T-helper 2 cell treated with Interferon-gamma antibody and Interleukin-4, amounts not matched to agents 5 μg/mL and 100 μg/mL, for 36 hours (primary cell): Measurements from ENCODE around the gene OPRL1.

ENCODE experiments used
- DNase-seq: peaks from one replicate; pipeline ENCODE4 v3.0.0; 2021; ENCODE audit warnings: low spot score
- H3K27ac Mint-ChIP-seq: one replicate; pipeline ENCODE4 v1.8.0; 2021; ENCODE audit warnings: mild to moderate bottlenecking, mixed read lengths
- H3K27me3 Mint-ChIP-seq: one replicate; pipeline ENCODE4 v1.8.0; 2021; ENCODE audit warnings: low read depth, mixed read lengths
- H3K36me3 Mint-ChIP-seq: one replicate; pipeline ENCODE4 v1.8.0; 2021; ENCODE audit warnings: low read depth, mixed read lengths
- H3K4me1 Mint-ChIP-seq: one replicate; pipeline ENCODE4 v1.8.0; 2021; ENCODE audit warnings: low read depth, mixed read lengths
- H3K4me3 Mint-ChIP-seq: one replicate; pipeline ENCODE4 v1.8.0; 2022; ENCODE audit warnings: mild to moderate bottlenecking, moderate library complexity, mixed read lengths
- H3K9me3 Mint-ChIP-seq: one replicate; pipeline ENCODE4 v1.8.0; 2021; ENCODE audit warnings: mixed read lengths

The OPRL1 gene

DNA sequence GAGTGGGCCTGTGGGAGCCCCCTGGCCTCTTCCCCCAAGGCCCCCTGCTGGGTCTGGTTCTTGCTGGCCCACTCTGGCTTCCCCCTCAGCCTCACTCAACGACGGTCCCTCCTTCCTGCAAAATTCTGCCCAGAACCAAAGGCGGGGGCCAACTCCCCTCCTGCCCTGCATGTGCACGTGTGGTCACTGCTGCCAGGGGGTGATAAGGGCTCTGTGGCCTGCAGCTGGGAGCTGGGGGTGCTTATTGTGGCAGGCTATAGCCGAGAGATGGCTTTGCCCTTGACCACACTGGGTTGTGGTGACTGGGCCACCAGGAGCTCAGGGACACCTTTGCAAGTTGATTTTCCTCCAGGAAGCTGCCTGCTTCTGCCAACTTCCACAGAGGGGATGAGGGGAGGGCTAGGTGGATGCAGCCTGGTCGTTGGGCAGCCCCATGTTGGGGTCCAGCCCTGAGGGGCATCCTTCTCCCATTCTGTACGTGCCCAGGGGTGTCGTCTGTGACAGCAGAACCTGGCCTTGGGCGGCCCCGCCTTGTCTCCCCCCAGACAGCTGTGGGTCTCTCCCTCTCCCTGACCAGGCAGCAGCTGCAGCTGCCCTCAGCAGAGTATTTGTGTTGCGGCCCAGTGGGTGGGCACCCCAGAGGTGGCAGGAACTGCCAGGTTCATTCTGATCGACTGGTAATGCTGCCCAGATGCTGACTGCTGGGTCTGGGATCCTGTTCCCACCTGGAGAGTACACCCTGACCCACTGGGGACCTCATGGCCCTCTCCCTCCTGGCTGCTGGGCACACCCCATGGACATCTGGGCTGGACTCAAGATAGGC is 11.3 kb upstream of the OPRL1 start:
- H3K27me3 Mint-ChIP-seq, result no peaks in the 10 kb centered on the region
- no peaks in the 10 kb centered on the region for H3K9me3 Mint-ChIP-seq
- peak overlapping the region; percentile 55 for H3K27ac Mint-ChIP-seq
- H3K36me3 Mint-ChIP-seq, result peaks cover 22% of the 10 kb centered on the region
- no peak for DNase-seq
- peaks cover 42% of the 10 kb centered on the region for H3K4me1 Mint-ChIP-seq
- peak overlapping the region; percentile 34 for H3K4me3 Mint-ChIP-seq

DNA sequence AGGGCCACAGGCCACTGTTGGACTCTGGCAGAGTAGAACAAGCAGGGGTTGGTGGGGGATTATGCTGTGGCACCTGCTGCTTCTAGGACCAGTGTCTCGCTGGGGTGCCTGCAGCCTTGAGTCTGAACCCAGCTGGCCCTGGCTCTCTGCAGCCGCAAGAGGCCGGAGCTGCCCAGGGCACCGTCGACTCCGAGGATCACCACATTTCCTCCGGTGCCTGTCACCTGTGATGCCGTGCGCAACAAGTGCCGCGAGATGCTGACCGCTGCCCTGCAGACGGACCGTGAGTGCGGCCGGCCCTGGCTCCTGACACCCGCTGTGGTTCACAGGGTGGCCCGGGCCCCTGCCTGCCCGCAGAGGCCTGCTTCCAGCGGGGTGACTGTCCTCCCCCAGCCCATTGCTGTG is 10.7 kb upstream of the OPRL1 start:
- Mint-ChIP-seq H3K9me3 (no peaks in the 10 kb centered on the region), H3K4me1 (peaks cover 39% of the 10 kb centered on the region), H3K4me3 (no peak overlapping the region), H3K27me3 (no peaks in the 10 kb centered on the region), H3K36me3 (peaks cover 24% of the 10 kb centered on the region), H3K27ac (no peak overlapping the region)
- DNase-seq, result no peak

DNA sequence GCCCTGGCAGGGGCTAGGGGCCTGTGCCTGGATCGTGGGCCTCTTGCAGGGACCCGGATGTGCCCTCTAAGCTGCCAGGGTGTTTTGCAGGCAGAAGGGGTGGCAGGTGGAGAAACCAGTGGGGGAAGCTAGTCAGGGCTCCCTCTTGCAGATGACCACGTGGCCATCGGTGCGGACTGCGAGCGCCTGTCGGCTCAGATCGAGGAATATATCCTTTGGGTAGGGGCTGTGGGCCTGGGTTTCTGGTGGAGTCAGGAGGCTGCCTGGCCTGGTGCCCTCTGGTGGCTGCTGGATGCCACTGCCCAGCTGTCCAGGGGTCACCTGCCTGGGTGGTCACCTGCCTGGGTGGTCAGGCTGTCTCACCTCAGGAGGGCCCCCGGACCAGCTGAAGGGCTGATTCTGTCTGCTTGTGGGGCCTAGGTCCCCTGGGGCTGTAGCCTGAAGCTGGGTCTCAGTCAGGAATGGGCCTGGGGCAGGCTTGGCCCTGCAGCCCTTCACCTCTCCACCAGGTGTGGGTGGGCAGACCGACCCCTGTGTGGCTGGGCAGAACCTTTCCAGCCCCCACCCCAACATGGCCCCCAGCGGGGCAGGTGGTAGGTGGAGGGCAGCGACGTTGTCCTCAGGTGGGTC is 10.2 kb upstream of the OPRL1 start:
- no peak for DNase-seq
- Mint-ChIP-seq H3K9me3 (no peaks in the 10 kb centered on the region), H3K36me3 (peaks cover 26% of the 10 kb centered on the region), H3K4me3 (no peak overlapping the region), H3K27ac (peak overlapping the region; percentile 10), H3K4me1 (peaks cover 34% of the 10 kb centered on the region), H3K27me3 (no peaks in the 10 kb centered on the region)

DNA sequence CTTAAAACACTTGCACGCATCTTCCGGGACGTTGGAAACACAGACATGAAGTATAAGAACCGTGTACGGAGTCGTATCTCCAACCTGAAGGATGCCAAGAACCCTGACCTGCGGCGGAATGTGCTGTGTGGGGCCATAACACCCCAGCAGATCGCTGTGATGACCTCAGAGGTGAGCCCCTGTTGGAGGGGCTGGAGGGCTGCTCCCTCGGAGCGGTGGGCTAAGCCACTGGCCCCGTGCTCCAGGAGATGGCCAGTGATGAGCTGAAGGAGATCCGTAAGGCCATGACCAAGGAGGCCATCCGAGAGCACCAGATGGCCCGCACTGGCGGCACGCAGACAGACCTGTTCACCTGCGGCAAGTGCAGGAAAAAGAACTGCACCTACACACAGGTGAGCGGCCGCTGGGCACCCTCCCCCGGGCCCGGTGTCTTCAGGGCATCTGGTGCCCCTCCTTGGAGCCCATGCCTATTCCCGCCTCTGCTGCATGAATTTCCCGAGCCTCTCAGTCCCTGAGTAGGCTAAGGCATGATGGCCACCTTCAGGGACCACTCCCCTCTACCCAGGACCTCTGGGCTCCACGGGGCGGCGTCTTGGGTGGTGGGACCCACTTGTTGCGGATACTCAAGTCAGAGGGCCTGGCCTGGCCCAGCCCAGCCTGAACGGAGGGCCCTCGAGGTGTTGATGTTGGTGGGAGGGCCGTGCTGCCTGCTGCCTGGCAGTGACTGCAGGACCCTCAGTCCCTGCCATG is 9.5 kb upstream of the OPRL1 start:
- H3K27me3 Mint-ChIP-seq, result no peaks in the 10 kb centered on the region
- H3K27ac Mint-ChIP-seq, result no peak overlapping the region
- H3K4me1 Mint-ChIP-seq, result peaks cover 30% of the 10 kb centered on the region
- H3K4me3 Mint-ChIP-seq, result no peak overlapping the region
- DNase-seq, result no peak
- H3K9me3 Mint-ChIP-seq, result no peaks in the 10 kb centered on the region
- H3K36me3 Mint-ChIP-seq, result peaks cover 30% of the 10 kb centered on the region

DNA sequence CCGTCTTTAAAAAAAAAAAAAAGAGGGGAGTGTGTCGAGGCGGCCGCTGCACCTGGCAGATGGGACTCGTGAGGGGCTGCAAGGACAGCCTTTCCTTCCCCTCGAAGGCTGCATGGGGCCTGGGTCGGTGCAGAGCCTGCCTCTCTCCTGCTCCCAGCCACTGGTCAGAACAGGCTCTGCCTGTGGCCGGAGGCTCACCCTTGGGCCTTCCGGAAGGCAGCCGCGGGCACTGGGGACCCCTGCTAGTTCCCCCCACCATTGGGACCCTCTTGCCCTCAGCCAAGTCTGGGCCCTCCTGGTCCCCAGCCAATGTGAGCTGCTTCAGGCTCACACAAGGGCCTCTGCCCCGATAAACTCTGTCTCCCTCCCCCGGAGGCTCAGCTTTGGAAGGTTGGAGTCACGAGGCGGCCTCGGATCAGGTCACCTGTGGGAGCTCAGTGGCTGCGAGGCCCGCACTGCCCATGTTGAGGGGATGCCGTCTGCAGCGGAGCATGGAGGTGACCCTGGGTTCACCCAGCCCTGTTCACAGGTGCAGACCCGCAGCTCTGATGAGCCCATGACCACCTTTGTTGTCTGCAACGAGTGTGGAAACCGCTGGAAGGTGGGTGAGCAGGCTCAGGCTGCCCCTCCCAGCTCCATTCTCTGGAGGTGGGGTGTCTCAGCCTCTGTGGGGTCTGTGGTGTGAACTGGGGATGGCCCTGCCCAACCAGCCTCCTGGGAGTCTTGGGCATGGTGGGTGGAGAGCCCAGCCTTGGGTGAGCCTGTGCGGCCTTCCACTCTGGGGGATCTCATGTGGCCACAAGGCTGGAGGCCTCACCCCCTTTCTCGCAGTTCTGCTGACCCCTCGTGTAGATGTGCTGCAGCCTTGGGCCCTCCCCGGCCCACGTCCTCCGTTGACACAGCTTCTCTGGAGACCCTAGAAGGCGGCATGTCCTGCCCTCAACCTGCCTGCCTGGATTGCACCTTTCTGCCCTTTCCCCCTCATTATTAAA is 8.2 kb upstream of the OPRL1 start:
- DNase-seq, result no peak
- peaks cover 22% of the 10 kb centered on the region for H3K4me1 Mint-ChIP-seq
- peak overlapping the region; percentile 16 for H3K27ac Mint-ChIP-seq
- no peaks in the 10 kb centered on the region for H3K9me3 Mint-ChIP-seq
- no peaks in the 10 kb centered on the region for H3K27me3 Mint-ChIP-seq
- no peak overlapping the region for H3K4me3 Mint-ChIP-seq
- peaks cover 34% of the 10 kb centered on the region for H3K36me3 Mint-ChIP-seq

DNA sequence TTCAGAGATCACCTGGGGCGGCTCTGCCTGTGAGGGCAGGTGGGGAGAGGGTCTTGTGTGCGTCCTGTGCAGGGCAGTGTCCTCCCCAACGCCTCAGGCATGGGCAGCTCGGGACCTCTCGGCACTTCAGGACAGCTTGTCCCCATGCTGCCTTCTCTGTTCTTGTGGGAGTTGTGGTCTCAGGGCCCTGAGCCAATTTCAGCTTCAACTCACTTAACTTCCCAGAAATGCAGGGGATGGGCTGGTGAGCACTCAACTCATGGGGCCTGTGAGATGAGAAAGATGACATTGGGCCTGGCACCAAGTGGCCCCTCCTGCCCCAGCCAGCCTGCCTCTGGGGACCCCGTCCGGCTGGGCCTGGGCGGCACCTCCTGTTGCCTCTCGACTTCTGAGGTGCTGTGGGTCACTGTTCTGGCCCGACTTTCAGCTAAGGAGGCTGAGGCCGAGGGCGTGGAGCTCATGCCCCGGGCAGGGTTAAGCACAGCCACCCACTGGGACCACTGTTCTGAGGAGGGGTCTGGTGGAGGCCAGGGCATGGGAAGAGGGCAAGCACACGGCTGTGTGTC is 7.3 kb upstream of the OPRL1 start:
- no peak for DNase-seq
- Mint-ChIP-seq H3K27me3 (no peaks in the 10 kb centered on the region), H3K36me3 (peaks cover 34% of the 10 kb centered on the region), H3K4me3 (no peak overlapping the region), H3K27ac (no peak overlapping the region), H3K4me1 (peaks cover 12% of the 10 kb centered on the region), H3K9me3 (no peaks in the 10 kb centered on the region)

DNA sequence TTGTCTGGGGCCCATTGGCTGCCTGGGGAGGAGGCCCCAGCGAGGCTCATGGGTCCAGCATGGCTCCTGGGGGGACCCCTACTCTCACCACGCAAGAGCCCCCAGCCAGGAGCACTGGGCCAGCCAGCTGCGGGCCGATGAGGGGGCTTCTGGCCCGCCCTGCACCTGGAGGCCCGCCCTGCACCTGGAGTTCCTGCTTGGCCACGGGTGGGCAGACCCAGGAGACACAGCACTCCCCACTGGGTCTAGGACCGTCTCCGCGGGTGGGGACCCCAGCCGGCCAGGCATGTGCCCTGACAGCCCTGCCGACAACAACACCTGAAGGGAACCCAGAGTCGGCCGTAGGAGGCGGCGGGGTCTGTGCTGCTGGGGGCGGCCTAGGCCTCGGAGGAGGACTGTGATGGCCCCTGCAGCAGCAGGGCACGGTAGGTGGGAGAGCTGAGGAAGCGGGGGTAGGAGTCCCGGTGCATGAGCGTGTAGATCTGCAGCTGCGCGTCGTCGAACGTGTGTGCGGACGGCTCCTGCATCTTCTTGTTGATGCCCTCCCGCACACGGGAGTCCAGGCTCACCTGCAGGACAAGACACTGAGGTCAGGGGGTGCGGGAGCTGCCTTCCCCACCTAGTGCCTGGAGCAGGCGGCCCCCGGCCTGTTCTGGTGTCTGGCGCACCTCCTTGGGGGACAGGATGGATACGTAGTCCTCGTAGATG is 6.3 kb upstream of the OPRL1 start:
- peaks cover 35% of the 10 kb centered on the region for H3K36me3 Mint-ChIP-seq
- H3K27ac Mint-ChIP-seq, result no peak overlapping the region
- H3K4me3 Mint-ChIP-seq, result no peak overlapping the region
- H3K27me3 Mint-ChIP-seq, result no peaks in the 10 kb centered on the region
- no peak for DNase-seq
- H3K9me3 Mint-ChIP-seq, result no peaks in the 10 kb centered on the region
- peaks cover 10% of the 10 kb centered on the region for H3K4me1 Mint-ChIP-seq

DNA sequence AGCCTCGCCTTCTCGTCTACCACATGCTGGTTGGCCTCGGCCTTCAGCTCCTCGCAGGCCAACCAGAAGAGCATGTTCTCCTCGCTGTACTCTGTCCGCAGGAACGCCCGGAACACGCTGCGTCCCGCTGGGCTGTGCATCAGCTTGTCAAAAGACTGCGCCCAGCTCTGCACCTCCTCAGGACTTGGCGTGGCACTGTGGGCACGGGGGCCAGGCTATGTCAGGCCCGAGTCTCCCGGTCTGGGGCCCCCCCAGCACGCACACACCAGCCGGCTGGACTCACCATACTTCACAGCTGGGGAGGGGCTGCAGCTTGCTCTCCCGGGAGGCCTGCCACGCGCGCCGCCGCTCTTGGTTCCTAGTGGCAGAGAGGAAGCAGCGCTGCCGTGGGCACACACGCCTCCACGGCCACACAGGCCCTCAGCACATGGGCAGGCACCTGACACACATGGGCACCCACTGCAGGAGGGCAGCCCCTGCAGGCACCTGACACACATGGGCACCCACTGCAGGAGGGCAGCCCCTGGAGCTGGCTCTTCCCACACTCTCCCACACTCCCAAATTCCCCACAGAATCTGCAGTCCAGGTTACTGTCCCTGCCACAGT is 5.6 kb upstream of the OPRL1 start:
- Mint-ChIP-seq H3K9me3 (no peaks in the 10 kb centered on the region), H3K4me3 (no peak overlapping the region), H3K4me1 (peaks cover 10% of the 10 kb centered on the region), H3K27ac (no peak overlapping the region), H3K36me3 (peaks cover 39% of the 10 kb centered on the region), H3K27me3 (no peaks in the 10 kb centered on the region)
- DNase-seq, result no peak

DNA sequence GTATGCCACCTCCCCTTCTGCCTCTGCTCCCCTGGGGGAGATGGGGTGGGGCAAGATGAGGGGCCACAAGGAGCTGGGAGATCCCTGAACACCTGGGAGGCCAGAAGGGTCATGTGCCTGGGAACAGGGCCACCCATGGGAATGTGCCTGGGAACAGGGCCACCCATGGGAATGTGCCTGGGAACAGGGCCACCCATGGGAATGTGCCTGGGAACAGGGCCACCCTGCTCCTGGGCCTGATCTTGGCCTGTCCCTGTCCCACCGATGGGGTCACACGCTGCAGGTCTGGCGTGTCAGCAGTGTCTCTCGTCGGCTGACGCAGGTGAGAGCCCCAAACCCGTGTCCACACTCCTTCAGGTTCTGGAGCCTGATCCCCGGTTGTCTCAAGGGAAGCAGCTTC is 4.9 kb upstream of the OPRL1 start:
- no peak for DNase-seq
- H3K27me3 Mint-ChIP-seq, result no peaks in the 10 kb centered on the region
- no peak overlapping the region for H3K27ac Mint-ChIP-seq
- H3K9me3 Mint-ChIP-seq, result no peaks in the 10 kb centered on the region
- no peak overlapping the region for H3K4me3 Mint-ChIP-seq
- peaks cover 39% of the 10 kb centered on the region for H3K36me3 Mint-ChIP-seq
- H3K4me1 Mint-ChIP-seq, result peaks cover 10% of the 10 kb centered on the region

DNA sequence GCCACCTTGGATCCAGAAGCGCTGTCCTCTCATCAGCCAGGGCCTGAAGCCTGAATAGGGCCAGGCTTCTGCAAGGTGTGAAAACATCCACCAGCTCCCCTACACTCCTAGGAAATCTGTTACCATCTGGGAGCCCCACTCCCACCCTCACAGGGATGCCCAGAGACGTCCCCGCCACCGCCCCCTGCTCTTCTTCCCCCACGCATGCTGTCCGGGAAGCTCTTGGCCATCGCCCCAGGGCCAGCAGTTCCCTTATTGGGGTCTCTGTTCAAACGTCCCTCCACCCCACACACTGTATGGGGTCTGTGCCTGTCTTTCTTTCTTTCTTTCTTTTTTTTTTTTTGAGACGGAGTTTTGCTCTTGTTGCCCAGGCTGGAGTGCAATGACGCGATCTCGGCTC is 4.3 kb upstream of the OPRL1 start:
- no peak for DNase-seq
- H3K27ac Mint-ChIP-seq, result no peak overlapping the region
- H3K36me3 Mint-ChIP-seq, result peaks cover 39% of the 10 kb centered on the region
- H3K4me1 Mint-ChIP-seq, result peaks cover 16% of the 10 kb centered on the region
- H3K9me3 Mint-ChIP-seq, result no peaks in the 10 kb centered on the region
- H3K4me3 Mint-ChIP-seq, result no peak overlapping the region
- no peaks in the 10 kb centered on the region for H3K27me3 Mint-ChIP-seq

DNA sequence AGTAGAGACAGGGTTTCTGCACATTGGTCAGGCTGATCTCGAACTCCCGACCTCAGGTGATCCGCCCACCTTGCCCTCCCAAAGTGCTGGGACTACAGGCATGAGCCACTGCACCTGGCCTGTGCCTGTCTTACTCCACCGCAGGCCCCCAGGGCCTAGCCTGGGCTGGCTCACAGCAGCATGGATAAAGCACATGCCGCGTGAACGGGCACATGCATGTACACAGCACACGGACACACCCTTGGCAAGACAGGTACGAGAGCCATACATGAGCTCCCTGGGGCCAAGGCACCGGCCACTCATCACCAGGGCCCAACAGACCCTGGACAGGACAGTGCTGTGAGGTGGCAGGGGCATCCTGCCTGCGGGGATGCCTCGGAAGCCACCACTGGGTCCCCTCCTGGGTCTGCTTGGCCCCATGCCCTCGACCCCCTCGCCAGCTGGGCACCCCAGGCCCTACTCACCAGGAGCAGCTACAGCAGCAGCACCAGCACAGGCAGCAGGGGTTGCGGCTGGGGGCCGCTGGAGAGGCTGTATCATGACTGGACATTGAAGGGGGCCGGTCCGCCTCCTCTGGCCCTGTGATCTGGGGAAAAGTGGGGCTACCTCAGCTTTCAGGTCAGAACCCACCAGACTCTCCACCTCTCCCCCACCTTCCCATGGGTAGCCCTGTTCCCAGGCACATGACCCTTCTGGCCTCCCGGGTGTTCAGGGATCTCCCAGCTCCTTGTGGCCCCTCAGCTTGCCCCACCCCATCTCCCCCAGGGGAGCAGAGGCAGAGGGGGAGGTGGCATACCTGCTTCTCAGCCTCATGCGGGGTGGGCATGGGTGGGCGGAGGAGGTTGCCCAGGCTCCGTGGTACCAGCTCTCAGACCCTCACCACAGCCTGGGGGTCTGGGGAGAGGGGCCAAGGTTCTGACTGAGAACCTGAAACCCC is 3.6 kb upstream of the OPRL1 start:
- peak overlapping the region; percentile 31 for H3K27ac Mint-ChIP-seq
- peaks cover 19% of the 10 kb centered on the region for H3K4me1 Mint-ChIP-seq
- peak overlapping the region; percentile 90 for H3K4me3 Mint-ChIP-seq
- no peak for DNase-seq
- H3K27me3 Mint-ChIP-seq, result peaks cover 2% of the 10 kb centered on the region
- H3K36me3 Mint-ChIP-seq, result peaks cover 39% of the 10 kb centered on the region
- no peaks in the 10 kb centered on the region for H3K9me3 Mint-ChIP-seq

DNA sequence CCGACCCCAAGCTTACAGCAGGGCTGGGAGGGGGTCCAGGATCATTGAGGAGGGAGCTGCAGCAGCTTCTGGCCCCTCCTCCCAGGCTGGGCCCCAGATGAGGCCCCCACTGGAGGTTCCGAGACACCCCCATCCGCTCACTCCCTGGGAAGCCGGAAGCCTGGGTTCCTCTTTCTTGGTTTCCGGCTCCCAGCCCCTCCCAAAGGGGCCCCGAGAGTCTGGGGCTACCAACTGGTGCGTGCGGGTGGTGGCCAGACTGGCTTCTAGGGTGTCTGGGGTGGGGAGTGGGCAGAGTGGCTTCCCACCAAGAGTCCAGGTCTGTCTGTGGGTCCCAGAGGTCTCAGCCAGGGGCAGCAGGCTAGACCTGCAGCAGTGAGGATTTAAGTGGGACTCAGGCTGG is 2.8 kb upstream of the OPRL1 start:
- H3K36me3 Mint-ChIP-seq, result peaks cover 34% of the 10 kb centered on the region
- H3K4me1 Mint-ChIP-seq, result peaks cover 21% of the 10 kb centered on the region
- peak overlapping the region; percentile 90 for H3K4me3 Mint-ChIP-seq
- H3K27ac Mint-ChIP-seq, result peak overlapping the region; percentile 81
- H3K27me3 Mint-ChIP-seq, result peaks cover 7% of the 10 kb centered on the region
- no peaks in the 10 kb centered on the region for H3K9me3 Mint-ChIP-seq
- DNase-seq, result no peak
